Right atrium auricular region (tissue), 2 donors: ENCODE measurements around the gene GJD3. TPM values are rescaled to one million over a fixed set of nuclear protein-coding genes. Genes with fewer than 3 reads are reported as not detected.
"Not testable (repeated sequence)": the region's sequence is repeated elsewhere in the genome, so short reads cannot be mapped to it uniquely, and the experiment has no call there.

Source experiments
- DNase-seq: peaks from one replicate; pipeline ENCODE4 v3.0.0-alpha.2; 2019; ENCODE audit warnings: low spot score
- H3K27ac ChIP-seq, 2 donors: fragments of 200-600 bp; sonication (generic); 1 replicate in 1 of 2; 2 replicates in 1 of 2; pipeline ENCODE4 v1.5.1; 2016 to 2019
- H3K27me3 ChIP-seq, 2 donors: fragments of 200-600 bp; sonication (generic); one replicate each; pipeline versions ENCODE4 v1.5.1 to v1.6.0; 2017 to 2019
- H3K36me3 ChIP-seq: fragments of 200-600 bp; sonication (generic); one replicate; pipeline ENCODE4 v1.5.1; 2016
- H3K4me1 ChIP-seq, 2 donors: fragments of 200-600 bp; sonication (generic); one replicate each; pipeline versions ENCODE4 v1.5.1 to v1.6.0; 2017 to 2019
- H3K4me3 ChIP-seq, 2 donors: fragments of 200-600 bp; sonication (generic); 1 replicate in 1 of 2; 2 replicates in 1 of 2; pipeline ENCODE4 v1.5.1; 2017 to 2019; ENCODE audit warnings: mild to moderate bottlenecking in 1 of 2, moderate library complexity in 1 of 2
- H3K9me3 ChIP-seq, 2 donors: fragments of 200-600 bp; sonication (generic); one replicate each; pipeline ENCODE4 v1.5.1; 2019
- CTCF ChIP-seq, 2 donors: fragments of 200-600 bp; sonication (generic); IDR thresholded peaks; one replicate each; pipeline ENCODE4 v1.5.1; 2019; ENCODE audit warnings: antibody characterized with exemption in 2 of 2
- total RNA-seq, 2 donors: library from RNA; depleted of rRNA; stranded (reverse); fragments of >200 nt; gene quantifications; one replicate each; pipeline ENCODE4 v1.1.0, GENCODE V29; 2016

The GJD3 gene
- 1 to 10 TPM in 1 of 2 donors, not detected in 1; 1.6 TPM for total RNA-seq

GRCh38 chr17:40364121-40364861 is at the start of gene GJD3:
GJD3 (minus strand) TSS chr17:40364737; CDS start chr17:40363815, 922 bp downstream.
- H3K27me3 ChIP-seq: no peaks in the 10 kb centered on the region
- H3K36me3 ChIP-seq: no peaks in the 10 kb centered on the region
- no peaks in the 10 kb centered on the region for H3K9me3 ChIP-seq

GRCh38 chr17:40414312-40414711 is 49.8 kb upstream of the GJD3 start:
- H3K9me3 ChIP-seq, H3K4me3 ChIP-seq, DNase-seq, H3K36me3 ChIP-seq, H3K27me3 ChIP-seq, H3K27ac ChIP-seq: not testable (repeated sequence)
- peaks cover 0 to 20% of the 10 kb centered on the region in 2 donors for H3K4me1 ChIP-seq

More at GRCh38 chr17:40364121-40364861, at the start of gene GJD3:
- H3K27ac ChIP-seq: no peak within 1 kb of the TSS
- peak within 1 kb of the TSS; percentile 36 to 57 for H3K4me3 ChIP-seq
- no peak for DNase-seq
- peaks cover 0 to 14% of the 10 kb centered on the region in 2 donors for H3K4me1 ChIP-seq
- no peak for TF ChIP-seq CTCF (IDR thresholded peaks at IDR 0.05)

GRCh38 chr17:40412880-40413279 is 48.3 kb upstream of the GJD3 start:
- Histone ChIP-seq H3K36me3 (no peaks in the 10 kb centered on the region), H3K4me3 (no peak overlapping the region), H3K4me1 (peaks cover 0 to 13% of the 10 kb centered on the region in 2 donors), H3K9me3 (no peaks in the 10 kb centered on the region), H3K27ac (no peak overlapping the region), H3K27me3 (no peaks in the 10 kb centered on the region)
- no peak for TF ChIP-seq CTCF (IDR thresholded peaks at IDR 0.05)
- no peak for DNase-seq

- no peak for DNase-seq
- no peak overlapping the region for H3K27ac ChIP-seq
- H3K4me3 ChIP-seq: no peak overlapping the region
- H3K36me3 ChIP-seq: no peaks in the 10 kb centered on the region
- TF ChIP-seq CTCF (IDR thresholded peaks at IDR 0.05): no peak
- no peaks in the 10 kb centered on the region for H3K9me3 ChIP-seq
- H3K4me1 ChIP-seq: peaks cover 0 to 5% of the 10 kb centered on the region in 2 donors
- H3K27me3 ChIP-seq: no peaks in the 10 kb centered on the region
Observed at GRCh38 chr17:40411821-40412220, 47.3 kb upstream of the GJD3 start.

GRCh38 chr17:40410082-40410481 is 45.5 kb upstream of the GJD3 start:
- DNase-seq: no peak
- Histone ChIP-seq H3K9me3 (no peaks in the 10 kb centered on the region), H3K4me3 (no peak overlapping the region), H3K4me1 (no peaks in the 10 kb centered on the region), H3K27ac (no peak overlapping the region), H3K27me3 (no peaks in the 10 kb centered on the region), H3K36me3 (no peaks in the 10 kb centered on the region)
- TF ChIP-seq CTCF (IDR thresholded peaks at IDR 0.05): no peak

GRCh38 chr17:40409540-40409939 is 45.0 kb upstream of the GJD3 start:
- H3K36me3 ChIP-seq, H3K9me3 ChIP-seq, DNase-seq, H3K4me3 ChIP-seq, H3K27ac ChIP-seq, H3K4me1 ChIP-seq, H3K27me3 ChIP-seq: not testable (repeated sequence)

GRCh38 chr17:40407460-40407859 is 42.9 kb upstream of the GJD3 start:
- Histone ChIP-seq H3K27ac (no peak overlapping the region), H3K27me3 (no peaks in the 10 kb centered on the region), H3K4me1 (no peaks in the 10 kb centered on the region), H3K9me3 (no peaks in the 10 kb centered on the region), H3K36me3 (no peaks in the 10 kb centered on the region), H3K4me3 (no peak overlapping the region)
- DNase-seq: no peak
- TF ChIP-seq CTCF (IDR thresholded peaks at IDR 0.05): no peak
